Loucy (cell line): ENCODE data around the gene ODF4.

Experiments
- H2AFZ ChIP-seq: fragments of 200-600 bp; sonication (generic); 2 replicates; pipeline ENCODE4 v1.6.0; 2016; ENCODE audit warnings: antibody characterized with exemption, mild to moderate bottlenecking, low read length, moderate library complexity
- H3F3A ChIP-seq: fragments of 200-600 bp; 2 replicates; pipeline ENCODE4 v1.6.0; 2016; ENCODE audit warnings: antibody characterized with exemption, low read depth, mild to moderate bottlenecking
- H3K27me3 ChIP-seq: fragments of 200-600 bp; sonication (generic); 2 replicates; pipeline ENCODE4 v1.6.1; 2014; ENCODE audit warnings: low read length, mild to moderate bottlenecking; ENCODE audit not compliant: insufficient read depth, poor library complexity, severe bottlenecking
- H3K36me3 ChIP-seq: fragments of 200-600 bp; sonication (generic); 2 replicates; pipeline ENCODE4 v1.6.1; 2016; ENCODE audit warnings: low read length; ENCODE audit not compliant: insufficient read depth
- H3K4me1 ChIP-seq: fragments of 200-600 bp; sonication (generic); 2 replicates; pipeline ENCODE4 v1.5.1; 2014; ENCODE audit warnings: low read length, mild to moderate bottlenecking; ENCODE audit not compliant: insufficient read depth, poor library complexity, severe bottlenecking
- H3K4me2 ChIP-seq: fragments of 200-600 bp; sonication (generic); 2 replicates; pipeline ENCODE4 v1.6.0; 2014; ENCODE audit warnings: antibody characterized with exemption, low read length, low read depth, mild to moderate bottlenecking; ENCODE audit not compliant: poor library complexity, severe bottlenecking
- H3K4me3 ChIP-seq: fragments of 200-600 bp; sonication (generic); 2 replicates; pipeline ENCODE4 v1.5.1; 2014; ENCODE audit warnings: low read length, mild to moderate bottlenecking, mixed read lengths; ENCODE audit not compliant: poor library complexity, severe bottlenecking
- H3K79me2 ChIP-seq: fragments of 200-600 bp; sonication (generic); 2 replicates; pipeline ENCODE4 v1.6.1; 2014; ENCODE audit warnings: low read length; ENCODE audit not compliant: insufficient read depth
- H3K9ac ChIP-seq: fragments of 200-600 bp; sonication (generic); 2 replicates; pipeline ENCODE4 v1.6.0; 2014; ENCODE audit warnings: mild to moderate bottlenecking, low read depth, low read length, moderate library complexity; ENCODE audit not compliant: poor library complexity, severe bottlenecking
- H3K9me2 ChIP-seq: fragments of 200-600 bp; sonication (generic); replicated peaks from 2 replicates; pipeline ENCODE4 v1.6.1; 2016; ENCODE audit warnings: low read depth, low read length, mixed read lengths
- H3K9me3 ChIP-seq: fragments of 200-600 bp; sonication (generic); 2 replicates; pipeline ENCODE4 v1.6.1; 2014; ENCODE audit warnings: mild to moderate bottlenecking, antibody characterized with exemption, low read length, low read depth; ENCODE audit not compliant: insufficient read depth
- H4K20me1 ChIP-seq: fragments of 200-600 bp; sonication (generic); 2 replicates; pipeline ENCODE4 v1.6.0; 2014; ENCODE audit warnings: antibody characterized with exemption, low read length, mild to moderate bottlenecking; ENCODE audit not compliant: insufficient read depth, poor library complexity, severe bottlenecking
- CTCF ChIP-seq: fragments of 200-600 bp; sonication (generic); conservative IDR thresholded peaks from 2 replicates; pipeline ENCODE4 v1.5.1; 2014; ENCODE audit warnings: mild to moderate bottlenecking, antibody characterized with exemption, low read length
- EZH2phosphoT487 ChIP-seq: fragments of 200-600 bp; IDR thresholded peaks from 2 replicates; pipeline ENCODE4 v1.6.1; 2018; ENCODE audit warnings: antibody characterized with exemption, mild to moderate bottlenecking, moderate library complexity, borderline replicate concordance

Gene ODF4

GRCh38 chr17:8337802-8338752, 1.6 kb upstream of the ODF4 start:
- no peaks in the 10 kb centered on the region for H3K27me3 ChIP-seq
- no peaks in the 10 kb centered on the region for H3K9me2 ChIP-seq
- H3K4me2 ChIP-seq: no peak overlapping the region
- no peak overlapping the region for H3K4me3 ChIP-seq
- H3F3A ChIP-seq: no peaks in the 10 kb centered on the region
- TF ChIP-seq CTCF (no peak), EZH2phosphoT487 (no peak)
- no peaks in the 10 kb centered on the region for H3K79me2 ChIP-seq
- no peaks in the 10 kb centered on the region for H4K20me1 ChIP-seq
- H2AFZ ChIP-seq: no peak overlapping the region
- no peaks in the 10 kb centered on the region for H3K9me3 ChIP-seq
- H3K9ac ChIP-seq: no peak overlapping the region
- H3K4me1 ChIP-seq: no peaks in the 10 kb centered on the region
- H3K36me3 ChIP-seq: no peaks in the 10 kb centered on the region

- Histone ChIP-seq H2AFZ (no peak overlapping the region), H3K36me3 (no peaks in the 10 kb centered on the region), H3F3A (no peaks in the 10 kb centered on the region), H3K4me2 (no peak overlapping the region), H3K9me3 (no peaks in the 10 kb centered on the region), H3K4me1 (no peaks in the 10 kb centered on the region), H4K20me1 (no peaks in the 10 kb centered on the region), H3K4me3 (no peak overlapping the region), H3K27me3 (no peaks in the 10 kb centered on the region), H3K9ac (no peak overlapping the region), H3K79me2 (no peaks in the 10 kb centered on the region), H3K9me2 (no peaks in the 10 kb centered on the region)
- no peak for TF ChIP-seq CTCF
- no peak for TF ChIP-seq EZH2phosphoT487
These were observed 893 bp upstream of the ODF4 start for GRCh38 chr17:8338753-8339140.

GRCh38 chr17:8341456-8341855, 1.8 kb downstream of the ODF4 start:
- Histone ChIP-seq H3K9me3 (no peaks in the 10 kb centered on the region), H3K36me3 (no peaks in the 10 kb centered on the region), H3K79me2 (no peaks in the 10 kb centered on the region), H3K9ac (no peak overlapping the region), H2AFZ (no peak overlapping the region), H3K27me3 (no peaks in the 10 kb centered on the region), H3K4me2 (no peak overlapping the region), H3F3A (no peaks in the 10 kb centered on the region), H3K4me1 (no peaks in the 10 kb centered on the region), H3K4me3 (no peak overlapping the region), H3K9me2 (no peaks in the 10 kb centered on the region), H4K20me1 (no peaks in the 10 kb centered on the region)
- TF ChIP-seq CTCF (no peak), EZH2phosphoT487 (no peak)
